Dendritic cell treated with granulocyte-macrophage colony-stimulating factor and Interleukin-4, amounts not matched to agents 40 ng/mL and 50 ng/mL, for 4 days (primary cell): Measurements from ENCODE around the gene PDE1A.

Experiments used
- H3K27ac Mint-ChIP-seq: one replicate; pipeline ENCODE4 v1.8.0; 2022; ENCODE audit warnings: mild to moderate bottlenecking, mixed read lengths
- H3K27me3 Mint-ChIP-seq: one replicate; pipeline ENCODE4 v1.8.0; 2022; ENCODE audit warnings: mild to moderate bottlenecking, mixed read lengths
- H3K36me3 Mint-ChIP-seq: one replicate; pipeline ENCODE4 v1.8.0; 2022; ENCODE audit warnings: low read depth, mixed read lengths
- H3K4me1 Mint-ChIP-seq: one replicate; pipeline ENCODE4 v1.8.0; 2022; ENCODE audit warnings: low read depth, mixed read lengths
- H3K4me3 Mint-ChIP-seq: one replicate; pipeline ENCODE4 v1.8.0; 2022; ENCODE audit warnings: mild to moderate bottlenecking, moderate library complexity, mixed read lengths
- H3K9me3 Mint-ChIP-seq: one replicate; pipeline ENCODE4 v1.8.0; 2022; ENCODE audit warnings: mixed read lengths
- intact Hi-C: fragments of 100-400 bp; cut with micrococcal nuclease; formaldehyde crosslinking; loops from one replicate; pipeline ENCODE4 v1.15.0; 2022

Gene PDE1A

DNA sequence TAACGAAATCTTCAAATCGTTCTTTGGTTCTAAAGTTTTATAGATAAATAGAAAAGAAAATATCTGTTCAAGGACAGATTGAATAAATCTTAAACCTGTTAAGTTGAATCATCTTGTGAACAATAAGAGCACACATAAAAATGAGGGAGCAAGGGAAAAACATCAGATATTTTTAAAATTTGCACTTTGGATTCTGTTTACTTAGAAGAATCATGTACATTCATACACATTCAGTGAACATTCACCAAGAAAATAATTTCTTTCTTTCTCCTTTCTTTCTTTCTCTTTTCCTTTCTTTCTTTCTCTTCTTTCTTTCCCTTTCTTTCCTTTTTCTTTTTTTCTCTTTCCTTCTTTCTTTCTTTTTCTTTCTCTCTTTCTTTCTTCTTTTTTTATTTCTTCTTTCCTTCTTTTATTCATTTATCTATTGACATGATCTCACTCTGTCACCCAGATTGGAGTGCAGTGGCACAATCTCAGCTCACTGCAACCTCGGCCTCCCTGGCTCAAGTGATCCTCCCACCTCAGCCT, 164.9 kb downstream of the PDE1A start:
- intact Hi-C loops, result no loop called here
- H3K27me3 Mint-ChIP-seq, result no peaks in the 10 kb centered on the region
- H3K4me3 Mint-ChIP-seq, result no peak overlapping the region
- no peaks in the 10 kb centered on the region for H3K9me3 Mint-ChIP-seq
- H3K4me1 Mint-ChIP-seq, result no peaks in the 10 kb centered on the region
- no peaks in the 10 kb centered on the region for H3K36me3 Mint-ChIP-seq
- no peak overlapping the region for H3K27ac Mint-ChIP-seq

- intact Hi-C loops, result no loop called here
- no peaks in the 10 kb centered on the region for H3K36me3 Mint-ChIP-seq
- H3K27ac Mint-ChIP-seq, result no peak overlapping the region
- H3K4me3 Mint-ChIP-seq, result no peak overlapping the region
- no peaks in the 10 kb centered on the region for H3K4me1 Mint-ChIP-seq
- H3K9me3 Mint-ChIP-seq, result no peaks in the 10 kb centered on the region
- H3K27me3 Mint-ChIP-seq, result no peaks in the 10 kb centered on the region
Measured at GRCh38 chr2:182259629-182260150, 167.1 kb downstream of the PDE1A start.

GRCh38 chr2:182252534-182252933, 174.3 kb downstream of the PDE1A start:
- Mint-ChIP-seq H3K9me3 (no peaks in the 10 kb centered on the region), H3K36me3 (no peaks in the 10 kb centered on the region), H3K4me1 (no peaks in the 10 kb centered on the region), H3K27me3 (no peaks in the 10 kb centered on the region), H3K4me3 (no peak overlapping the region), H3K27ac (no peak overlapping the region)
- intact Hi-C loops, result no loop called here

GRCh38 chr2:182248898-182249297, 177.9 kb downstream of the PDE1A start:
- H3K36me3 Mint-ChIP-seq, result no peaks in the 10 kb centered on the region
- no peak overlapping the region for H3K27ac Mint-ChIP-seq
- H3K4me3 Mint-ChIP-seq, result no peak overlapping the region
- H3K4me1 Mint-ChIP-seq, result no peaks in the 10 kb centered on the region
- no peaks in the 10 kb centered on the region for H3K27me3 Mint-ChIP-seq
- intact Hi-C loops, result no loop called here
- no peaks in the 10 kb centered on the region for H3K9me3 Mint-ChIP-seq

GRCh38 chr2:182248362-182248761, 178.5 kb downstream of the PDE1A start:
- H3K4me1 Mint-ChIP-seq, result no peaks in the 10 kb centered on the region
- H3K36me3 Mint-ChIP-seq, result no peaks in the 10 kb centered on the region
- no peaks in the 10 kb centered on the region for H3K9me3 Mint-ChIP-seq

GRCh38 chr2:182247831-182248230, 179.0 kb downstream of the PDE1A start:
- intact Hi-C loops, result no loop called here
- Mint-ChIP-seq H3K36me3 (no peaks in the 10 kb centered on the region), H3K9me3 (no peaks in the 10 kb centered on the region), H3K4me3 (no peak overlapping the region), H3K27me3 (no peaks in the 10 kb centered on the region), H3K4me1 (no peaks in the 10 kb centered on the region), H3K27ac (no peak overlapping the region)

More at GRCh38 chr2:182248362-182248761, 178.5 kb downstream of the PDE1A start:
- intact Hi-C loops, result no loop called here
- Mint-ChIP-seq H3K27ac (no peak overlapping the region), H3K27me3 (no peaks in the 10 kb centered on the region), H3K4me3 (no peak overlapping the region)

- no peaks in the 10 kb centered on the region for H3K9me3 Mint-ChIP-seq
- intact Hi-C loops, result no loop called here
- no peaks in the 10 kb centered on the region for H3K27me3 Mint-ChIP-seq
- peaks cover 4% of the 10 kb centered on the region for H3K4me1 Mint-ChIP-seq
- H3K27ac Mint-ChIP-seq, result no peak overlapping the region
- H3K4me3 Mint-ChIP-seq, result no peak overlapping the region
- H3K36me3 Mint-ChIP-seq, result no peaks in the 10 kb centered on the region
Measured at GRCh38 chr2:182245963-182246362, 180.9 kb downstream of the PDE1A start.

DNA sequence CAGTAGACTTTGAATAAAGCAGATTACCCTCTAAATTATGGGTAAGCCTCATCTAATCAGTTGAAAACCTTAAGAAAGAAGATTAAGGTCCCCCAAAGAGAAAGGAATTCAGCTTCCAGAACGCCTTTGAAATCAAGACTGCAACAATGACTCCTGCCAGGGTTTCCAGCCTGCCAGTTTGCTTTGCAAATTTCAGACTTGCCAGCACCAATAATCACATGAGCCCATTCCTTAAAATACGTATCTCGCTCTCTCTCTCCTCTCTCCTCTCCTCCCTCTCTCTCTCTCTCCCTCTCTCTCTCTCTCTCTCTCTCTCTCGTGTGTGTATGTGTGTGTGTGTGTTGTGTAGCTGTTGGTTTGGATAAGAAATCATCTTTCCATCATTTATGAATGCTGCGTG, 184.2 kb downstream of the PDE1A start:
- H3K9me3 Mint-ChIP-seq, result no peaks in the 10 kb centered on the region
- H3K4me1 Mint-ChIP-seq, result peaks cover 7% of the 10 kb centered on the region
- no peaks in the 10 kb centered on the region for H3K27me3 Mint-ChIP-seq
- H3K4me3 Mint-ChIP-seq, result no peak overlapping the region
- H3K27ac Mint-ChIP-seq, result no peak overlapping the region
- intact Hi-C loops, result no loop called here
- H3K36me3 Mint-ChIP-seq, result no peaks in the 10 kb centered on the region

DNA sequence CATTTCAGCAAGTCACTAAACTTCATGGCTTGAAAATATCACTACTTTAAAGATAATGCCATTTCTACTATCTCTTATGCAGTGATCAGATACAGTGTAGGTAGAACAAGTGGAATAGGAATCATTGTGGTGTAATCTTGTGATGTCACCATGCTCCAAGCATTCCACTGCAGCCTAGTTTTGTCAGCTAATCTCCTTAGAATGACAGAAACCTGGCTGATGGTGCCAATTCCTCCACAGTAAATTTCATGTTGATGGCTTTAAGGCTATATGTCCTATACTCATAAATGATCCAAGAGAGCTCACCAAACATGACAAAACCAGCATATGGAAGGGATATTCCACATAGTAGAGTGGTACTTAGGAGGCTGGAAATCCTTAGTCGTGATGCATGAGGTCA, 184.9 kb downstream of the PDE1A start:
- Mint-ChIP-seq H3K4me1 (peaks cover 7% of the 10 kb centered on the region), H3K4me3 (no peak overlapping the region), H3K9me3 (no peaks in the 10 kb centered on the region), H3K27ac (no peak overlapping the region), H3K36me3 (no peaks in the 10 kb centered on the region), H3K27me3 (no peaks in the 10 kb centered on the region)
- intact Hi-C loops, result no loop called here

GRCh38 chr2:182240862-182241371, 185.9 kb downstream of the PDE1A start:
- Mint-ChIP-seq H3K9me3 (no peaks in the 10 kb centered on the region), H3K27me3 (no peaks in the 10 kb centered on the region), H3K4me1 (peaks cover 7% of the 10 kb centered on the region), H3K4me3 (no peak overlapping the region), H3K36me3 (no peaks in the 10 kb centered on the region), H3K27ac (no peak overlapping the region)
- intact Hi-C loops, result no loop called here

GRCh38 chr2:182230561-182230960, 196.3 kb downstream of the PDE1A start:
- Mint-ChIP-seq H3K36me3 (no peaks in the 10 kb centered on the region), H3K4me1 (no peaks in the 10 kb centered on the region), H3K9me3 (no peaks in the 10 kb centered on the region), H3K27ac (no peak overlapping the region), H3K27me3 (no peaks in the 10 kb centered on the region), H3K4me3 (no peak overlapping the region)
- intact Hi-C loops, result no loop called here

DNA sequence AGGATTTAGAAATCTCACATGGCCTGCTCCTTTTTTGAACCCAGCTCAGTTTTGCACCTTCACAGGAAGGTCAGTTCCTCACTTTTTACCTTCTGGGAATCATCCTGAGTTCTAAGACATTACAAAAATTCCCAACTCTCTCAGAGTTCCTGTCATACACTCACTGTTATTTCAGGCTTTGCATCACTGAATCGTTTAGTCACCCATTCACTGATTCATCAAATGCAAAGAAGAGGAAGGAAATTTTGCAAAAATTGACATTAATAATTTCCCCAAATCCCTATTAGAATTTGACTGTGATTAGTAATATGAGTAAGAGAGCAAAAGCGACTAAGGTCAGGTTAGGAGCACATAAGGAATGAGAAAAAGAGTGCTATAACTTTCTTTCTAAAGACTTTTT, 197.5 kb downstream of the PDE1A start:
- H3K9me3 Mint-ChIP-seq, result no peaks in the 10 kb centered on the region
- no peaks in the 10 kb centered on the region for H3K27me3 Mint-ChIP-seq
- H3K36me3 Mint-ChIP-seq, result no peaks in the 10 kb centered on the region
- H3K4me3 Mint-ChIP-seq, result no peak overlapping the region
- intact Hi-C loops, result no loop called here
- H3K27ac Mint-ChIP-seq, result no peak overlapping the region
- H3K4me1 Mint-ChIP-seq, result no peaks in the 10 kb centered on the region

- intact Hi-C loops, result no loop called here
- no peaks in the 10 kb centered on the region for H3K4me1 Mint-ChIP-seq
- H3K4me3 Mint-ChIP-seq, result no peak overlapping the region
- H3K36me3 Mint-ChIP-seq, result no peaks in the 10 kb centered on the region
- no peaks in the 10 kb centered on the region for H3K9me3 Mint-ChIP-seq
- no peak overlapping the region for H3K27ac Mint-ChIP-seq
- no peaks in the 10 kb centered on the region for H3K27me3 Mint-ChIP-seq
Measured at GRCh38 chr2:182228741-182229140, 198.1 kb downstream of the PDE1A start.

- H3K4me1 Mint-ChIP-seq, result no peaks in the 10 kb centered on the region
- intact Hi-C loops, result no loop called here
- H3K9me3 Mint-ChIP-seq, result no peaks in the 10 kb centered on the region
- no peaks in the 10 kb centered on the region for H3K27me3 Mint-ChIP-seq
- no peak overlapping the region for H3K4me3 Mint-ChIP-seq
- no peaks in the 10 kb centered on the region for H3K36me3 Mint-ChIP-seq
- no peak overlapping the region for H3K27ac Mint-ChIP-seq
Measured at GRCh38 chr2:182228073-182228473, 198.8 kb downstream of the PDE1A start.

DNA sequence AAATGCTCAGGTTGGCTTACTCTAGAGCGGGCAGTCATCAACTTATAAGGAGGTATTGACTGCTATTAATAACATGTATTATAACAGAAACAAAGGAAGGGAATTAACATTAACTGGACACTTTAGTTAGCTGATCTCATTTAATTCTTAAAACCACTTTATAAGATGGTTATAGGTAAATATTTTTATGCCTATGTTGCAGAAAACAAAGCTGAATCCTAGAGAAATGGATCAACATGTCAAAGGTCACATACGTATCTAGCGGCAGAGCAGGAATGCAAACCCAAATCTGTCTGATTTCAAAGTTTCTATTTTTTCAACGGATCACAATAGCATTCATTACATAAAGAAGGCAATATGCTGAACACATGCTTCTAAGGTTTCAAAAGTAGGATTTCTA, 200.0 kb downstream of the PDE1A start:
- H3K36me3 Mint-ChIP-seq, result no peaks in the 10 kb centered on the region
- no peaks in the 10 kb centered on the region for H3K27me3 Mint-ChIP-seq
- H3K4me3 Mint-ChIP-seq, result no peak overlapping the region
- H3K9me3 Mint-ChIP-seq, result no peaks in the 10 kb centered on the region
- no peaks in the 10 kb centered on the region for H3K4me1 Mint-ChIP-seq
- no peak overlapping the region for H3K27ac Mint-ChIP-seq
- intact Hi-C loops, result no loop called here
